Vagina (tissue), 2 donors: Measurements from ENCODE around the gene CACNA1S.

Experiments
- CTCF ChIP-seq, 3 experiments: fragments of 450-650 bp in 2 of 3; fragments of 200-600 bp in 1 of 3; sonication (generic) in 1 of 3; IDR thresholded peaks; one replicate each; pipeline ENCODE4 v1.5.1; 2017 to 2019; ENCODE audit warnings: antibody characterized with exemption in 3 of 3, mild to moderate bottlenecking in 2 of 3, moderate library complexity in 2 of 3
- POLR2A ChIP-seq, 2 donors: fragments of 450-650 bp; IDR thresholded peaks; one replicate each; pipeline ENCODE4 v1.6.1; 2017; ENCODE audit warnings: antibody characterized with exemption in 2 of 2, mild to moderate bottlenecking in 2 of 2, moderate library complexity in 2 of 2

- no peak for TF ChIP-seq CTCF (IDR thresholded peaks at IDR 0.05)
- TF ChIP-seq POLR2A (IDR thresholded peaks at IDR 0.05), result no peak
These were observed 89.3 kb downstream of the CACNA1S start for GRCh38 chr1:201022820-201023516.
